CD4-positive, CD25-positive, alpha-beta regulatory T cell (primary cell): ENCODE data around the gene FILIP1L. TPM values are rescaled to one million over a fixed set of nuclear protein-coding genes. Genes with fewer than 3 reads are reported as not detected.

Experiments
- ATAC-seq, 2 donors: fragments of 150-1000 bp; cut with Tn5 transposase; one replicate each; pipeline ENCODE4 v1.10.0; 2021; ENCODE audit warnings: low read depth in 2 of 2, moderate number of reproducible peaks in 2 of 2, moderate library complexity in 1 of 2
- DNase-seq, 3 donors: peaks; one replicate each; pipeline versions ENCODE4 v3.0.0 to v3.0.0-alpha.2; 2012 to 2022; ENCODE audit warnings: mixed read lengths in 1 of 3
- H3K27ac ChIP-seq: one replicate; pipeline ENCODE4 v1.7.0; 2013; ENCODE audit warnings: mild to moderate bottlenecking, low read length; ENCODE audit not compliant: insufficient read depth, poor library complexity, severe bottlenecking
- H3K27me3 ChIP-seq: one replicate; pipeline ENCODE4 v1.7.0; 2013; ENCODE audit warnings: low read length; ENCODE audit not compliant: control insufficient read depth, insufficient read depth
- H3K36me3 ChIP-seq: one replicate; pipeline ENCODE4 v1.7.0; 2013; ENCODE audit warnings: mild to moderate bottlenecking, low read length, moderate library complexity; ENCODE audit not compliant: control insufficient read depth, insufficient read depth
- H3K4me1 ChIP-seq: 2 replicates; pipeline ENCODE4 v1.7.0; 2013; ENCODE audit warnings: mild to moderate bottlenecking, low read length; ENCODE audit not compliant: insufficient read depth, control insufficient read depth, poor library complexity, severe bottlenecking
- H3K4me3 ChIP-seq: one replicate; pipeline ENCODE4 v1.7.0; 2013; ENCODE audit warnings: low read depth, mild to moderate bottlenecking, low read length, moderate library complexity
- H3K9me3 ChIP-seq, 2 experiments: 1 replicate in 1 of 2; 2 replicates in 1 of 2; pipeline ENCODE4 v1.7.0; 2013; ENCODE audit warnings: low read length in 2 of 2, mild to moderate bottlenecking in 1 of 2, moderate library complexity in 1 of 2; ENCODE audit not compliant: control insufficient read depth in 2 of 2
- H3K27ac Mint-ChIP-seq, 3 donors: one replicate each; pipeline ENCODE4 v1.8.0; 2020 to 2022; ENCODE audit warnings: mild to moderate bottlenecking in 3 of 3, mixed read lengths in 3 of 3, moderate library complexity in 2 of 3
- H3K27me3 Mint-ChIP-seq: one replicate; pipeline ENCODE4 v1.8.0; 2022; ENCODE audit warnings: mild to moderate bottlenecking, mixed read lengths
- H3K36me3 Mint-ChIP-seq: one replicate; pipeline ENCODE4 v1.8.0; 2020; ENCODE audit warnings: mixed read lengths
- H3K4me1 Mint-ChIP-seq, 4 donors: one replicate each; pipeline ENCODE4 v1.8.0; 2020 to 2022; ENCODE audit warnings: mixed read lengths in 4 of 4, mild to moderate bottlenecking in 1 of 4
- H3K4me3 Mint-ChIP-seq, 4 donors: one replicate each; pipeline ENCODE4 v1.8.0; 2020 to 2022; ENCODE audit warnings: mild to moderate bottlenecking in 4 of 4, mixed read lengths in 4 of 4, moderate library complexity in 3 of 4
- H3K9me3 Mint-ChIP-seq, 7 donors: one replicate each; pipeline ENCODE4 v1.8.0; 2020 to 2022; ENCODE audit warnings: mixed read lengths in 7 of 7, mild to moderate bottlenecking in 3 of 7, moderate library complexity in 2 of 7
- polyA plus RNA-seq, 4 donors: library from polyadenylated mRNA; unstranded; fragments of 300-500 nt; fragmentation: Illumina TruSeq; gene quantifications; one replicate each; pipeline ENCODE4 v1.2.3, GENCODE V29; 2021
- total RNA-seq: library from RNA; stranded (reverse); gene quantifications from one replicate; pipeline ENCODE4 v1.2.3, GENCODE V29; 2022

Gene FILIP1L
- total and polyA plus RNA-seq, 5 donors from 2014 or later = 0.37 to 1.0 (median 0.65) TPM; not detected in 2

- no peak overlapping the region for H3K27ac Mint-ChIP-seq
- H3K27ac ChIP-seq = no peak overlapping the region
- no peak for ATAC-seq
These were observed 149.2 kb downstream of the FILIP1L start for GRCh38 chr3:99965077-99965476.

GRCh38 chr3:99962703-99963102, 151.6 kb downstream of the FILIP1L start:
- Mint-ChIP-seq H3K9me3 (no peaks in the 10 kb centered on the region), H3K27ac (no peak overlapping the region), H3K36me3 (peaks cover 8% of the 10 kb centered on the region), H3K4me1 (peaks cover 0 to 5% (median 1%) of the 10 kb centered on the region in 4 donors), H3K4me3 (no peak overlapping the region), H3K27me3 (no peaks in the 10 kb centered on the region)
- ATAC-seq = no peak
- no peak for DNase-seq
- no peaks in the 10 kb centered on the region for H3K27me3 ChIP-seq
- H3K4me1 ChIP-seq = no peaks in the 10 kb centered on the region
- no peaks in the 10 kb centered on the region for H3K36me3 ChIP-seq
- H3K4me3 ChIP-seq = no peak overlapping the region
- H3K9me3 ChIP-seq = no peaks in the 10 kb centered on the region
- no peak overlapping the region for H3K27ac ChIP-seq

More at GRCh38 chr3:99965077-99965476, 149.2 kb downstream of the FILIP1L start:
- H3K9me3 ChIP-seq = no peaks in the 10 kb centered on the region
- Mint-ChIP-seq H3K4me3 (no peak overlapping the region), H3K4me1 (peaks cover 7 to 19% (median 15%) of the 10 kb centered on the region in 4 donors), H3K36me3 (peaks cover 4% of the 10 kb centered on the region), H3K9me3 (peaks cover 0 to 4% (median 0%) of the 10 kb centered on the region in 7 donors), H3K27me3 (no peaks in the 10 kb centered on the region)
- H3K4me3 ChIP-seq = no peak overlapping the region
- DNase-seq = no peak
- H3K4me1 ChIP-seq = no peaks in the 10 kb centered on the region
- H3K27me3 ChIP-seq = no peaks in the 10 kb centered on the region
- no peaks in the 10 kb centered on the region for H3K36me3 ChIP-seq

DNA sequence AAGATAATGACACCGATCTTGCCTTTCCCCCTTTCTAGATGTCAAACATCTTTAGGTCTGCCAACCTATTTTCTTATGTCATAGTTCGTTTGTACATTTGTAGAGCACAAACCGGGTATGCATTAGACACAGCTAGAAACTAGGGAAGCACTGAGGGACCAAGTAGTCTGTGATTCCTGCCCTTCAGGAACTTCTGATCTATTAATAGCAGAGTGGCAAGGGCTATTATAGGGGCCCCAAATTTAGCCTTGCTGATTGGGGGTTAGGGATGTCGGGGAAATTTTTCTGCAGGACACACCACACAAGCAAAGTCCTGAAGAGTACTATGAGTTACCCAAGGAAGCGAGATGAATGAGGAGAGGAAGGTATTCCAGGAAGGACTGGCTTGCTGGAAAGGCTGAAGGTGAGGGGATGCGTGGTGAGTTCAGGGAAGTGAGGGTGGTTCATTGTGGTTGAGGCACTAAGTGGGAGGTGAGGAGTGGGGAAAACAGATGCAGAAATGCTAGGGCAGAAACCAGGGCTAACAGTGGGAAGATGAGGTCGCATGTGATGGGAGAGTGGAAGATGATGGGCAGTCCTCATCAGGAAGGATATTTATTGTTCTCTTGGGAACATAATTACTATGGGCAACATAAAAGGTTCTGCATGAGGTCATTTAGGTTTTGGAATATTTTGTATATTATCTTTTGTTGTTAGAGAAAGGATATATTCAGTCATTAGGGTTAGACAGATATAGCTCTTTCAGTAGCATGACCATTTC, 152.4 kb downstream of the FILIP1L start:
- H3K27ac ChIP-seq = no peak overlapping the region
- no peak overlapping the region for H3K4me3 Mint-ChIP-seq
- ATAC-seq (no peak), DNase-seq (no peak)
- H3K36me3 ChIP-seq = no peaks in the 10 kb centered on the region
- H3K4me1 Mint-ChIP-seq = peaks cover 0 to 5% (median 1%) of the 10 kb centered on the region in 4 donors
- H3K9me3 ChIP-seq = no peaks in the 10 kb centered on the region
- H3K4me1 ChIP-seq = no peaks in the 10 kb centered on the region
- H3K36me3 Mint-ChIP-seq = peaks cover 8% of the 10 kb centered on the region
- no peaks in the 10 kb centered on the region for H3K27me3 Mint-ChIP-seq
- peak overlapping the region in 1 of 3 donors; percentile 17 for H3K27ac Mint-ChIP-seq
- no peaks in the 10 kb centered on the region for H3K9me3 Mint-ChIP-seq
- H3K4me3 ChIP-seq = no peak overlapping the region
- no peaks in the 10 kb centered on the region for H3K27me3 ChIP-seq

- Mint-ChIP-seq H3K4me1 (peaks cover 0 to 12% (median 2%) of the 10 kb centered on the region in 4 donors), H3K36me3 (peaks cover 8% of the 10 kb centered on the region), H3K4me3 (no peak overlapping the region), H3K27me3 (no peaks in the 10 kb centered on the region), H3K27ac (no peak overlapping the region), H3K9me3 (no peaks in the 10 kb centered on the region)
- H3K27me3 ChIP-seq = no peaks in the 10 kb centered on the region
- ATAC-seq (no peak), DNase-seq (no peak)
- no peaks in the 10 kb centered on the region for H3K36me3 ChIP-seq
- no peak overlapping the region for H3K4me3 ChIP-seq
- H3K9me3 ChIP-seq = no peaks in the 10 kb centered on the region
- H3K27ac ChIP-seq = no peak overlapping the region
- no peaks in the 10 kb centered on the region for H3K4me1 ChIP-seq
These were observed 153.4 kb downstream of the FILIP1L start for GRCh38 chr3:99960941-99961340.

- H3K4me1 Mint-ChIP-seq = peaks cover 0 to 12% (median 3%) of the 10 kb centered on the region in 4 donors
- no peak for DNase-seq
- no peaks in the 10 kb centered on the region for H3K27me3 ChIP-seq
- no peaks in the 10 kb centered on the region for H3K27me3 Mint-ChIP-seq
- H3K4me1 ChIP-seq = no peaks in the 10 kb centered on the region
- no peak overlapping the region for H3K4me3 Mint-ChIP-seq
- H3K4me3 ChIP-seq = no peak overlapping the region
- H3K36me3 Mint-ChIP-seq = peaks cover 8% of the 10 kb centered on the region
- no peak overlapping the region for H3K27ac ChIP-seq
- H3K36me3 ChIP-seq = no peaks in the 10 kb centered on the region
- H3K9me3 Mint-ChIP-seq = no peaks in the 10 kb centered on the region
- ATAC-seq = no peak
- H3K27ac Mint-ChIP-seq = no peak overlapping the region
- H3K9me3 ChIP-seq = no peaks in the 10 kb centered on the region
These were observed 154.0 kb downstream of the FILIP1L start for GRCh38 chr3:99960123-99960878.

- H3K4me3 Mint-ChIP-seq = no peak overlapping the region
- H3K4me1 Mint-ChIP-seq = peaks cover 0 to 12% (median 3%) of the 10 kb centered on the region in 4 donors
- no peaks in the 10 kb centered on the region for H3K36me3 ChIP-seq
- DNase-seq = no peak
- no peak for ATAC-seq
- no peak overlapping the region for H3K4me3 ChIP-seq
- no peaks in the 10 kb centered on the region for H3K27me3 ChIP-seq
- no peaks in the 10 kb centered on the region for H3K27me3 Mint-ChIP-seq
- H3K36me3 Mint-ChIP-seq = peaks cover 7% of the 10 kb centered on the region
- no peak overlapping the region for H3K27ac ChIP-seq
- no peaks in the 10 kb centered on the region for H3K4me1 ChIP-seq
- peak overlapping the region in 1 of 3 donors; percentile 5 for H3K27ac Mint-ChIP-seq
- no peaks in the 10 kb centered on the region for H3K9me3 ChIP-seq
- no peaks in the 10 kb centered on the region for H3K9me3 Mint-ChIP-seq
These were observed 155.9 kb downstream of the FILIP1L start for GRCh38 chr3:99958222-99958912.

GRCh38 chr3:99957151-99957796, 157.0 kb downstream of the FILIP1L start:
- DNase-seq (no peak), ATAC-seq (no peak)
- Histone ChIP-seq H3K9me3 (no peaks in the 10 kb centered on the region), H3K27ac (no peak overlapping the region), H3K4me3 (no peak overlapping the region), H3K36me3 (no peaks in the 10 kb centered on the region), H3K4me1 (no peaks in the 10 kb centered on the region), H3K27me3 (no peaks in the 10 kb centered on the region)
- Mint-ChIP-seq H3K4me1 (peaks cover 0 to 14% (median 3%) of the 10 kb centered on the region in 4 donors), H3K9me3 (no peaks in the 10 kb centered on the region), H3K27me3 (no peaks in the 10 kb centered on the region), H3K27ac (no peak overlapping the region), H3K4me3 (no peak overlapping the region), H3K36me3 (peaks cover 4% of the 10 kb centered on the region)
